GM21447 (cell line): ENCODE results near the gene LSM4.

ENCODE experiments used
- ATAC-seq: cut with Tn5 transposase; IDR thresholded peaks from one replicate; pipeline ENCODE4 v1.9.1; 2021; ENCODE audit not compliant: unreplicated experiment

LSM4 gene

DNA sequence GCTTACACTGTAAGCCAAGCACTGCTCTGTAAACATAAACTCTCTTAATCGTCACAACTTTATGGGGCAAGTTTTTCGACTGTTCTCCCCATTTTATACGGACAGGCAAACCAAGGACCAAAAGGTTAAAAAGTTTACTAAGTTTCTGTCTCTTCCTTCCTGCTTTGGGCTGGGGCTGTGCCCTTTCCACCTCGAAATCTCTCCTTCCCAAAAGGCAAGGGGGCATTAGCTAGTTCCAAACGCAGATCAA is 43.7 kb downstream of the LSM4 start:
- ATAC-seq, result no peak

DNA sequence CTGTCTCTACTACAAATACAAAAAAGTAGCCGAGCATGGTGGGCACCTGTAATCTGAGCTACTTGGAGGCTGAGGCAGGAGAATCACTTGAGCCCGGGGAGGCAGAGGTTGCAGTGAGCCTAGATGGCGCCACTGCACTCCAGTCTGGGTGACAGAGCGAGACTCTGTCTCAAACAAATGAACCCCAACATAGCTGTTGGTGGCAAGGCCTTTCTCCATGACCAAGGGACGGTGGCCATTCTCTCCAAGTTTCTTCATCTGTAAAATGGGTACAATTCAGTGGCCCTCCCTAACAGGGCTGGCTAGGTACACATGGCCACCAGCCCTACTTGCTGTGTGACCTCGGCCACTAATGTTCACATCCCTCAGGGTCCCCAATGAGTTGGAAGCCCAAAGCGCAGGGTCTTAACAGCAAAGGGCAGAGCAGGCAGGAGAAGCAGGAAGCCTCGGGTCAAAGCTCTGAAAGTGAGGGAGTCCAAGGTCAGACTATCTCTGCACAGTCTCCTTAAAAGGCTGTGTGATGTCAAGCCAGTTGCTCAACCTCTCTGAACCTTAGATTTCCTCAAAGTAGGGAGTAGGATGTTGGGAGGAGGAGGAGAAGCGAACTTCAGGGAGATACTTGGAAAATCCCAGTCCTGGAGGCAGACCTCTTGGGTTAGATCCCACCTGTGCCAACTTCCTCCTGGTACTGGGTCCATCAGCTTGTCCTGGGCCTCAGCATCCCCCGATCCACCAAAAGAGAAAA is 44.2 kb downstream of the LSM4 start:
- ATAC-seq, result no peak

DNA sequence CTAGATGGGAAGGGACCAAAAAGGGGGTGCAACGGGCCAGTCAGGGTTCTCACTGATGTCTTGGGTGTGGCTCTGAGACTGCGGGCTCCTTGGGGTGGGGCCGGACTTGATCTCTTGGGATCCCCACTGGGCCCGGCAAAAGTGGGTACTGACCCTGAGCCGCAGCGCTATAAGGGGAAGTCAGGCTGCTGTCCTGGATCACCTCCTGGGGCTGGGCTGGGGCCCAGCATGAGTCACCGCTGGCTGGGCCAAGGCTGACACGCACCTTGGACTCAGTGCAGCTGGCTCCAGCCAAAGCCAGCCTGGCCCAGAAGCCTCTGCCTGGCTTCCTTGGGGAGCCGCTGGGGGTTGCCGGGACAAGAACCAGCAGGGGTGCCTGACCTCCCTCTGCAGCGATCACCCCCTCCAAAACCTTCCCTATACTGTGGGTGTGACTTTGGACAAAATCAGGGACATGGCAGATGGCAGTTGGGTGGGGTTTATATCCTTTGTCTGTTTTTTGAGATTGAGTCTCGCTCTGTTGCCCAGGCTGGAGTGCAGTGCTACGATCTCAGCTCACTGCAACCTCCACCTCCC is 48.0 kb downstream of the LSM4 start:
- no peak for ATAC-seq

- ATAC-seq, result no peak
Measured at GRCh38 chr19:18274219-18274780, 48.6 kb downstream of the LSM4 start, which contains the start of gene IQCN. IQCN (minus strand) TSS chr19:18274452; CDS start chr19:18269478, 4,974 bp downstream.

DNA sequence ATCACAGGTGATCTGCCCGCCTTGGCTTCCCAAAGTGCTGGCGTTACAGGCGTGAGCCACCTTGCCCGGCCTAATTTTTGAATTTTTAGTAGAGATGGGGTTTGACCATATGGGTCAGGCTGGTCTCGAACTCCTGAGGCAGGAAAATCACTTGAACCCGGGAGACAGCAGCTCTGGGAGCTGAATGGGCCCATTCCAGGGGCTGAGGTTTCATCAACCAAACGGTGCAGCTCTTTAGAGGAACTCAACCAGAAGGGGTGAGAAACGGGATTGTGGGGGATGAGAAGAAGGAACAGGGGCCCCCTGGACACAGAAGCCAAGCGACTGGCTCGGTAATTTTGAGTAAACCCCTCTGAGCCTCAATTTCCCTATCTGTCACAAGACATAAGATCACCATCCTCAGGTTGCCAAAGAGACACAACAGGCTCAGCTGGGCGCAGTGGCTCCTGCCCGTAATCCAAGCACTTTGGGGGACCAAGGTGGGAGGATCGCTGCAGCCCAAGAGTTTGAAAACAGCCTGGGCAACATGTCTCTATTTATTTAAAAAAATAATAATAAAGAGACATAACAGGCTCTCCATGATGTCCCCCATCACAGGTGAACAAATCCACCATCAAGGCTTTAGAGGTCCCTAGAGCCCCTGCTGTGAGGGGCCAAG is 49.2 kb downstream of the LSM4 start:
- ATAC-seq, result no peak

DNA sequence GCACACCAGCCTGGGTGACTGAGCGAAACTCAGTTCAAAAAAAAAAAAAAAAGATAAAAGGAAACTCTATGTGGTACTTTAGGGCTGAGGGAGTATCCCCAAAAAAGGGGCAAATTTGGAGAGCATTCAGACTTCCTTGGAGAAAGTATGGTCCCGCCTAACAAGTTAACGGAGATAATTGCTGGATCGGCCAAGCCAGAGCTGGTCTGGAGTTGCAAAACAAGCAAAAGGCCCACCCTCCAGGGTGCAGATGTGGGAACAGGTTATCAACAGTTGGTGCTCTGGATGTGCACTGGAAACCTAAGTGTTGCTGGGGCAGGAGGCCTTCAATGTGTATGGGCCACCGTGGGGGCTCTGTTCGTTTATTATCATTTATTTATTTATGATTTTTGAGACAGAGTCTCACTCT is 51.4 kb downstream of the LSM4 start:
- no peak for ATAC-seq

DNA sequence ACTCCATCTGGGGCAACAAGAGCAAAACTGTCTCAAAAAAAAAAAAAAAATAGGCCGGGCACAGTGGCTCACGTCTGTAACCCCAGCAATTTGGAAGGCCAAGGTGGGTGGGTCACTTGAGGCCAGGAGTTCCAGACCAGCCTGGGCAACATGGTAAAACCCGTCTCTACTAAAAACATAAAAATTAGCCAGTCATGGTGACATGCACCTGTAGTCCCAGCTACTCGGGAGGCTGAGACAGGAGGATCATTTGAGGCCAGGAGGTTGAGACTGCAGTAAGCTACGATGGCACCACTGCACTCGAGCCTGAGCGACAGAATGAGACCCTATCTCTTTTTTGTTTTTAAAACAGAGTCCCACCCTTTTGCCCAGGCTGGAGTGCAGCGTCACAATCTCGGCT is 52.5 kb downstream of the LSM4 start:
- ATAC-seq, result no peak

GRCh38 chr19:18269070-18269723 is 53.7 kb downstream of the LSM4 start:
- ATAC-seq, result no peak

DNA sequence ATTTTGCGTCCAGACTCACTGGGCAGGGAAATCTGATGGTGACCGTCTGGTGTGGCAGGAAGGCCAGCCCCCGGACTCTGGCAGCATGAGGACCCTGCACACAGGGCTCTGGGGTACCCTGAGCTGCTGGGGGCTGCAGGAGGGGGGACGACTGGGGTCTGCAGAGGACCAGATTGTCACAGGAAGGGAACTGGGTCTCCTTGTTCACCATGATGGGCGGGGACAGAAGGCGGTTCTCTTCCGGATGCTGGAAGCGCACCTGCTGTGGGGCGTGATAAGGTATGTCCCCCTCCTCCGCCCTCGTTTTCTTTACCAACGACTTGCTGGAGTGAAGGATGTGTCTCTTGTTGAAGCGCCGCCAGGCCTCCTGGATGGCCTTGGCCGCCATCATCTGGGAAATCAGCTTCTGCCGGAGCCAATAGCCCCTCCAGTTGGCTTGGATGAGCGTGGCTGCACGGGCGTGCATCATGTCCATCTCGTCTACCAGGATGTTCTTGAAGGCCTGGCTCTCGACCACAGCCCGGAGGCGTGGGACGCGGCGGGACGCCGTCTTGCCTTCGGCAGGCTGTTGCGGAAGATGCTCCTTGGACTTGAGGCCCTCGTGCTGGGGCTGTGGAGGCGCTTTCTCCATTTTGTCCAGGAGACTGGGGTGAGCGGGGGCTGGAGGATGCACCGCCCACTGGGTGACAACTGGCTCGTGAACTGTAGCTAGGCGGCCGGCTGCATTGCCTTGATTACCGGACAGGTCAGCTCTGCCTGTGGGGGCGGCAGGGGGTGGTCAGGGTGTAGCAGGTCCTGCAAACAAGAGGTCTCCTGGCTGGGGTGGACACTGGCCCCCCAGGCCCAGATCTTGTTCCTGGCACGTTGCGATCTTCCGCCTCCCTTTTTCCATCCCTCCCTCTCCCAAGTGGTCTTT is 55.8 kb downstream of the LSM4 start:
- ATAC-seq, result no peak

DNA sequence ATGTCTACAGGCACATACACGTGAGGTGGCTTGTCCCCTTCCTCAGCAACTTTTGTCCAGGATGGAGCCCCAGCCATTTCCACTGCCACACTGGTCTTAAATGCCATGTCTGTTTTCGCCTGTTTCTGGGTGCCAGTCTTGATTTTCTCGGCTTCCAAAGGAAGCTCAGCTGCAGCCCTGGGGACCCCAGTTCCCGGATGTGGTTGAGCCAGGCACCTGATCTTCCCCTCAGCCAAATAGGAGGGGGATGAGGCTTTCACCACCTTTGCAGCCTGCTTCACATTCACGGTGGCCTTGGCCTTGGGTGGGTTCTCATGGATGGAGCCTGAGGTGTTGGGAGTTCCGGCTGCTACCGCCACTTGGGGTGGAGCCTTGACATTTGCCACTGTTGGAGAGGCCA is 57.3 kb downstream of the LSM4 start:
- no peak for ATAC-seq

DNA sequence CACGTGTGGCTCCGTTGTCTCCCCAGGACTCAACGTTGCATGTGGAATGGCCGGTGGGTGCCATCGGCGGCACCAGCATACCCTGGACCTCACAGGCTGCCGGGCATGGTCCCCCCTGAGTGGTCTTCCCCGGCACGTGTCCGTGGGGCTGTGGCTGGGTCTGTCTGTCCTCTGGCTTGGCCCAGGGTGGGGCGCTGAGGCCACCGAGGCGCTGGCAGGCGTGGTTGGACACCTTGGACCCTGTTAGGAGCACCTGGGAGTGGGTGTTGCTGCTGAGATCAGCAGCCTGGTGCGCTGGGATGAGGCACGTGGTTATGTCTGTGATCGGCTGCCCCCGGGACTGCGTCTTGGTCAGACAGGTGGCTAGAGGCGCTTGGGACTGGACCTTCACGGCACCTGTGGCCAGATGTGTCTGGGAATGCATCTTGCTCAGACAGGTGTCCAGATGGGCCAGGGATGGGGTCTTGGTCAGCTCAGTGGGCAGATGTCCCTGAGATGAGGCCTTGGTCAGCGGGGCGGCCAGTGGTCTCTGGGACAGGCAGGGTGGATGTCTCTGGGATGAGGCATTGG is 57.8 kb downstream of the LSM4 start:
- ATAC-seq, result no peak

- no peak for ATAC-seq
Measured at GRCh38 chr19:18264137-18264854, 58.6 kb downstream of the LSM4 start.

DNA sequence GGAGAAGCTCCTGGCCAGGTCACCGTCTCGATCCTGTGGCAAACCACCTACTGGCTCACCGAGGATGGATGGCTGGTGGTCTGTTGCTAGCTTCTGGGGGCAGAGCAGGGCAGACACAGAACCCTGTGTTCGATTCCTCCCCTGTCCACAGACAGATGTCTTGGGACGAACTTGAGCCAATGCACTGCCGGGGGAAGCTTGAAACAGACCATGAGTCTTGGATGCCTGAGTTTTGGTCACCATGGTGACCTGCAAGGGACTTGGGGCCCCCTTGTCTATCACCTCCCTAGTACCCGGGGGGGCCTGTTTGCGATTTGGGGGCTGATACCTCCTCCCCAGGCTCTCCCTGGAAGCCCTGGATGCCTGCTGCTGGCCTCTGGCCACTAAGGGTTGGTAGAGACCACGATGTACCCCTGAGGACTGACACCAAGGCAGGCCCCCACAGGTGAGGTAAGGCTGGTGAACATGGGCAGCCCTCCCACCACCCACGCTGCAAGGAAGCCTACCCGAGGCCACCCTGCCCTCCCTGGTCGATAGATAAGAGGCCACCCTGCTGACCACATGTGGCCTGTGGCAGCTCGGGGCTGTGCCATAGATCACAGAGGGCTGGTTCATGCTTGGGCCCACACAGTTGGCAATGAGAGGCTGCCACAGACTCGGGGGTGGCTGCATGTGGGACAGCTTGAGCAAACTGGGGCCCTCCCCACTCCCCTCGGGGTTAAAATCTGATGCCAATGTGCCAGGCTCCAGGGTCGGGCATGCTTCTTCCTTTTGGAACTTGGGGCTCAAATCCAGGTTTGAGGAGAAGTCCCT is 59.3 kb downstream of the LSM4 start:
- ATAC-seq, result no peak

DNA sequence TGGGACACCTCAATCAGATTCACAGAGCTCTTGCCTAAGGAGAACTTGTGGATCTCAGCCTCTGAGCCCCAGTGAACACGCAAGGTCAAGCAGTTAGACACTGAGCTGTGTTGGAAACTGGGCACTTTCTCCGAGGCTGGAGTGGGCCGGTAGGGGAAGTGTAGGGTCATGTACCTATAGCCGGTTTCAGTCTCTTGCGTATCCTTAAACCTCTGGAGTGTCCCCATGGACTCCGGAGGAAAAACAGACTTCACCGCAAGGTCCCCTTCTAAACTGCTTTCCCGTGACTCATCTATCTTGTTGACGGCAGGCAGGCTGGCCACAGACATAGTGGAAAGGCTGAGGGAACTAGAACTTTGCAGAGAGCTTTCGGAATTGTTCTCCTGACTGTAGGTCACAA is 60.0 kb downstream of the LSM4 start:
- ATAC-seq, result no peak

DNA sequence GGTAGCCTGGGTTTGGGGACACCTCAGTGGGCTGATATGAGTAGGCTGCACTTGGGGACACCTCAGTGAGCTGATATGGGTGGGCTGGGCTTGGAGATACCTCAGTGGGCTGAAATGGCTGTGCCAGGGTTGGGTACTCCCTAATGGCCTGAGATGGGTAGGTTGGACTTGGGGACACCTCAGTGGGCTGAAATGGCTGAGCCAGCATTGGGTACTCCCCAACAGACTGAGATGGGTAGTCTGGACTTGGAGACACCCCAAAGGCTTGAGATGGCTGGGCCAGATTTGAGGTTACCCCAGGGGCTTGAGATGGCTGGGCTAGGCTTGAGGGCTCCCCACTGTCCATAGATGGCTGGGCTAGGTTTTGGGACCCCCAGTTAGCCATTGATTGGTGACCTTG is 60.7 kb downstream of the LSM4 start:
- ATAC-seq, result no peak

DNA sequence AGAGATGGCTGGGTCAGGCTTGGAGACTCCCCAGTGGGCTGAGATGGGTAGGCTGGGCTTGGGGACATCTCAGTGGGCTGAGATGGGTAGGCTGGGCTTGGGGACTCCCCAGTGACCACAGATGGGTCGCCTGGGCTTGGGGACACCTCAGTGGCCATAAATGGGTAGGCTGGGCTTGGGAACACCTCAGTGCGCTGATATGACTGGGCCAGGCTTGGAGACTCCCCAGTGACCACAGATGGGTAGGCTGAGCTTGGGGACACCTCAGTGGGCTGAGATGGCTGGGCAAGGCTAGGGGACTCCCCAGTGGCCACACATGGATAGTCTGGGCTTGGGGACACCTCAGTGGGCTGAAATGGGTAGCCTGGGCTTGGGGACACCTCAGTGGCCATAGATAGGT is 61.4 kb downstream of the LSM4 start:
- no peak for ATAC-seq

DNA sequence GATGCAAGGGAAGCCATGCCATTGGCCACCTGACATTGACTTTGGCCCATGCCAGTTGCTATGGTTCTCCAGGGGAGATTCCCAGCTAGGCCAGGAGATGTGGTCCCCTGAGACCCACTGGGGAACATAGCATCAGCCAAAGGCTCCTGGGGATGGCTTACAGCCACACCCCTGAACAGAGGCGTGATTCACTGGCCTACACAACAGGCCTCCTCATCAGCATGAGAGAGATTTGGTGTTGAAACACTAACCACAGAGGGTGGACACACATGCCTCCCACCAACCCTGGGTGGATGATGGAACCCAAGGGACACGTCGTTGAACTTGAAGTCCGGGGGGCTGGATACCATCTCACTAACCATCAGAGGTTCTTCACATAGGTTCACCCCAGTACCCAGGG is 63.0 kb downstream of the LSM4 start:
- ATAC-seq, result no peak

- ATAC-seq, result no peak
Measured at GRCh38 chr19:18257503-18258470, 65.1 kb downstream of the LSM4 start.
